Trophoblast cell (in vitro differentiated cells and primary cell): ENCODE results near the gene OR4D6. TPM values are rescaled to one million over a fixed set of nuclear protein-coding genes. Genes with fewer than 3 reads are reported as not detected.

Source experiments
- DNase-seq, 2 donors: peaks; one replicate each; pipeline ENCODE4 v3.0.0-alpha.2; 2016
- H2AFZ ChIP-seq: 2 replicates; pipeline ENCODE4 v1.6.1; 2013; ENCODE audit warnings: low read length, moderate library complexity, mild to moderate bottlenecking; ENCODE audit not compliant: insufficient read depth, poor library complexity
- H2AK5ac ChIP-seq: 2 replicates; pipeline ENCODE4 v1.6.1; 2013; ENCODE audit warnings: mild to moderate bottlenecking, low read length
- H2BK120ac ChIP-seq: 2 replicates; pipeline ENCODE4 v1.6.1; 2013; ENCODE audit warnings: low read length, mild to moderate bottlenecking, moderate library complexity; ENCODE audit not compliant: insufficient read depth, poor library complexity
- H2BK12ac ChIP-seq: 2 replicates; pipeline ENCODE4 v1.6.1; 2013; ENCODE audit warnings: mild to moderate bottlenecking, low read length, moderate library complexity
- H2BK5ac ChIP-seq: 2 replicates; pipeline ENCODE4 v1.6.1; 2013; ENCODE audit warnings: low read length, low read depth, moderate library complexity, mild to moderate bottlenecking; ENCODE audit not compliant: poor library complexity
- H3K14ac ChIP-seq: 2 replicates; pipeline ENCODE4 v1.6.1; 2013; ENCODE audit warnings: mild to moderate bottlenecking, low read length
- H3K18ac ChIP-seq: 2 replicates; pipeline ENCODE4 v1.6.1; 2013; ENCODE audit warnings: mild to moderate bottlenecking, low read length
- H3K23ac ChIP-seq: 2 replicates; pipeline ENCODE4 v1.6.1; 2013; ENCODE audit warnings: low read length
- H3K27ac ChIP-seq: 2 replicates; pipeline ENCODE4 v1.5.1; 2013; ENCODE audit warnings: low read depth, mild to moderate bottlenecking, inconsistent platforms, low read length, moderate library complexity
- H3K27me3 ChIP-seq: 2 replicates; pipeline ENCODE4 v1.6.1; 2013; ENCODE audit warnings: inconsistent platforms, mild to moderate bottlenecking, low read length, moderate library complexity; ENCODE audit not compliant: insufficient read depth
- H3K36me3 ChIP-seq, 2 experiments: 1 replicate in 1 of 2; 2 replicates in 1 of 2; pipeline ENCODE4 v1.6.1; 2013; ENCODE audit warnings: low read length in 2 of 2, mild to moderate bottlenecking in 2 of 2, moderate library complexity in 1 of 2; ENCODE audit not compliant: insufficient read depth in 2 of 2, control insufficient read depth in 1 of 2
- H3K4ac ChIP-seq: 2 replicates; pipeline ENCODE4 v1.6.1; 2013; ENCODE audit warnings: low read depth, mild to moderate bottlenecking, low read length, moderate library complexity
- H3K4me1 ChIP-seq, 2 experiments: 1 replicate in 1 of 2; 2 replicates in 1 of 2; pipeline ENCODE4 v1.6.1; 2013; ENCODE audit warnings: low read length in 2 of 2, mild to moderate bottlenecking in 2 of 2, moderate library complexity in 1 of 2; ENCODE audit not compliant: insufficient read depth in 2 of 2, control insufficient read depth in 1 of 2
- H3K4me2 ChIP-seq: 2 replicates; pipeline ENCODE4 v1.6.1; 2013; ENCODE audit warnings: inconsistent platforms, mild to moderate bottlenecking, low read length, moderate library complexity
- H3K4me3 ChIP-seq: 2 replicates; pipeline ENCODE4 v1.5.1; 2013; ENCODE audit warnings: mild to moderate bottlenecking, low read depth, low read length, inconsistent platforms
- H3K79me1 ChIP-seq: one replicate; pipeline ENCODE4 v1.6.1; 2013; ENCODE audit warnings: low read length
- H3K79me2 ChIP-seq: 2 replicates; pipeline ENCODE4 v1.6.1; 2013; ENCODE audit warnings: low read length, mild to moderate bottlenecking; ENCODE audit not compliant: control insufficient read depth, insufficient read depth, poor library complexity
- H3K9ac ChIP-seq: 2 replicates; pipeline ENCODE4 v1.6.1; 2013; ENCODE audit warnings: mild to moderate bottlenecking, low read length
- H3K9me3 ChIP-seq: 2 replicates; pipeline ENCODE4 v1.6.1; 2013; ENCODE audit warnings: low read depth, mild to moderate bottlenecking, control low read depth, inconsistent platforms, low read length; ENCODE audit not compliant: insufficient read depth
- H4K12ac ChIP-seq: 2 replicates; pipeline ENCODE4 v1.6.1; 2013; ENCODE audit warnings: low read depth, mild to moderate bottlenecking, low read length, moderate library complexity
- H4K8ac ChIP-seq: 2 replicates; pipeline ENCODE4 v1.6.1; 2013; ENCODE audit warnings: low read depth, mild to moderate bottlenecking, low read length, moderate library complexity
- H4K91ac ChIP-seq: one replicate; pipeline ENCODE4 v1.6.1; 2013; ENCODE audit warnings: low read depth, mild to moderate bottlenecking, low read length, moderate library complexity
- WGBS: extraction: QIAGEN DNeasy Blood & Tissue Kit; methylation state at CpG from one replicate; pipeline ENCODE4 v1.1.7; 2013; ENCODE audit warnings: missing lambda C conversion rate; ENCODE audit not compliant: insufficient read length, insufficient coverage; ENCODE audit errors: extremely low coverage; 5-methylcytosine and 5-hydroxymethylcytosine counted together
- polyA plus RNA-seq: library from polyadenylated mRNA; stranded (reverse); fragments of 200-250 nt; gene quantifications from 2 replicates; pipeline ENCODE4 v1.2.3, GENCODE V29; 2013

The OR4D6 gene
- not detected in 2 replicates for polyA plus RNA-seq

DNA sequence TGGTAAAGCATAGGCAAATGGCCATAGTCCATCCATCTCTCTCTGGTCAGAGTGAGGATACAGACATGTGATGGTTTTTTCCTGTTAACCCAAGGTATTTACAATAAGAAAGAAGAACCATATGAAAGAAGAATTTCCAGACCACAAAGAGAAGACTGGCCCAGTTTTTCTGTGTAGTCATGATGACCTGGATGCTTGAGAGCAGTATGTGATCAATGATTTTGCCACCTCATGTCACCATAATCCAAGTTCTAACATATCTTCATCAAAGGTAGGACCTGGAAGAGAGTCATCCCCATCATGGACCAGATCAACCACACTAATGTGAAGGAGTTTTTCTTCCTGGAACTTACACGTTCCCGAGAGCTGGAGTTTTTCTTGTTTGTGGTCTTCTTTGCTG is at the start of gene OR4D6:
Gene OR4D6, plus strand, starts transcription at position 301 of the 400 bp plus-strand sequence. Its CDS starts 0 bp downstream, at position 301.
- no peak within 1 kb of the TSS for H3K18ac ChIP-seq
- H3K4ac ChIP-seq = no peak within 1 kb of the TSS
- H3K9ac ChIP-seq = no peak within 1 kb of the TSS
- H4K12ac ChIP-seq = no peak within 1 kb of the TSS
- no peak within 1 kb of the TSS for H3K14ac ChIP-seq
- no peaks in the 10 kb centered on the region for H3K79me1 ChIP-seq
- H3K4me2 ChIP-seq = no peak within 1 kb of the TSS
- H3K4me1 ChIP-seq = no peaks in the 10 kb centered on the region
- H4K8ac ChIP-seq = no peak within 1 kb of the TSS
- H3K27ac ChIP-seq = no peak within 1 kb of the TSS
- no peak within 1 kb of the TSS for H3K4me3 ChIP-seq
- no peak for DNase-seq
- H2AK5ac ChIP-seq = no peak within 1 kb of the TSS
- no peaks in the 10 kb centered on the region for H3K9me3 ChIP-seq
- no peaks in the 10 kb centered on the region for H3K79me2 ChIP-seq
- no CpG with 5 or more reads among the region's 2 CpGs for WGBS
- no peaks in the 10 kb centered on the region for H3K36me3 ChIP-seq
- no peak within 1 kb of the TSS for H3K23ac ChIP-seq
- no peak within 1 kb of the TSS for H2BK120ac ChIP-seq
- H2AFZ ChIP-seq = no peak within 1 kb of the TSS
- no peak within 1 kb of the TSS for H2BK12ac ChIP-seq
- H3K27me3 ChIP-seq = no peaks in the 10 kb centered on the region
- H4K91ac ChIP-seq = no peak within 1 kb of the TSS
- H2BK5ac ChIP-seq = no peak within 1 kb of the TSS

DNA sequence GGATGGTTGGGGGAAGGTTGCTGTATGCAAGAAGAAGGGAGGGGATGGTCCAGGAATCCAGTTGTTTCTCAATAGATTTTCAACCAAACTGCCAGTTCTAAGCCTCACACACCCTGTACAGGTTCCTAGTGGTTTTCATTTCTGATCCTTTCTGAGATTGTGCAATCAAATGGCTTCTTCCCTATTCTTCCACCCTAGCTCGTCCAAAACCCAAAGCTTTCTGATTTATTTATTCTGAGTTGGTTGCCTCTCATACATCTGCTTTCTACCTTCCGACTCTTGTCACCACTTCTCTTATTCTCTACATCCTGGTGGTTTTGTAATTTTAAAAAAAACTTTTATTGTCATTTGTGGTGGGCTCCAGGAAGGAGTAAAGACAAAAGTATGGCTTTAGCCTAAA is 43.1 kb upstream of the OR4D6 start:
- no peak overlapping the region for H3K18ac ChIP-seq
- no peaks in the 10 kb centered on the region for H3K36me3 ChIP-seq
- H2BK5ac ChIP-seq = no peak overlapping the region
- no peaks in the 10 kb centered on the region for H3K79me1 ChIP-seq
- H3K27me3 ChIP-seq = no peaks in the 10 kb centered on the region
- H2AFZ ChIP-seq = no peak overlapping the region
- no peak overlapping the region for H3K23ac ChIP-seq
- no peaks in the 10 kb centered on the region for H3K9me3 ChIP-seq
- no peak overlapping the region for H2AK5ac ChIP-seq
- no peak overlapping the region for H3K9ac ChIP-seq
- DNase-seq = no peak
- H4K12ac ChIP-seq = no peak overlapping the region
- WGBS = no CpG with 5 or more reads among the region's 2 CpGs
- no peak overlapping the region for H4K91ac ChIP-seq
- no peak overlapping the region for H3K4ac ChIP-seq
- no peak overlapping the region for H2BK120ac ChIP-seq
- no peaks in the 10 kb centered on the region for H3K79me2 ChIP-seq
- H3K4me2 ChIP-seq = no peak overlapping the region
- no peak overlapping the region for H3K14ac ChIP-seq
- no peak overlapping the region for H3K27ac ChIP-seq
- H4K8ac ChIP-seq = no peak overlapping the region
- H3K4me1 ChIP-seq = no peaks in the 10 kb centered on the region
- H3K4me3 ChIP-seq = no peak overlapping the region
- no peak overlapping the region for H2BK12ac ChIP-seq

DNA sequence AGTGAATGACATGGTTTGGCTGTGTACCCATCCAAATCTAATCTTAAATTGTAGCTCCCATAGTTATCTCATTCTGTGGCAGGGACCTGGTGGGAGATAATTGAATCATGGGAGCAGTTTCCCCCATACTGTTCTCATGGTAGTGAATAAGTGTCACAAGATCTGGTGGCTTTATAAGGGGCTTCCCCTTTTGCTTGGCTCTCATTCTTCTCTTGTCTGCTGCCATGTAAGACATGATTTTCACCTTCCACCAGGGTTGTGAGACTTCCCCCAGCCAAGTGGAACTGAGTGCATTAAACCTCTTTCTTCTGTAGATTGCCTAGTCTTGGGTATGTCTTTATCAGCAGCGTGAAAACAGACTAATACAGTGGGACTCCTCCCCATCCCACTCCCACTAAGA is 41.6 kb upstream of the OR4D6 start:
- H3K27me3 ChIP-seq = no peaks in the 10 kb centered on the region
- H4K91ac ChIP-seq = no peak overlapping the region
- H3K79me2 ChIP-seq = no peaks in the 10 kb centered on the region
- H3K4me2 ChIP-seq = no peak overlapping the region
- H3K4me1 ChIP-seq = no peaks in the 10 kb centered on the region
- H3K9me3 ChIP-seq = no peaks in the 10 kb centered on the region
- H2AK5ac ChIP-seq = no peak overlapping the region
- no peak overlapping the region for H3K23ac ChIP-seq
- H2BK12ac ChIP-seq = no peak overlapping the region
- no peak overlapping the region for H4K8ac ChIP-seq
- DNase-seq = no peak
- H2AFZ ChIP-seq = no peak overlapping the region
- no CpG with 5 or more reads among the region's 1 CpG for WGBS
- H3K14ac ChIP-seq = no peak overlapping the region
- no peaks in the 10 kb centered on the region for H3K79me1 ChIP-seq
- H3K4ac ChIP-seq = no peak overlapping the region
- H4K12ac ChIP-seq = no peak overlapping the region
- H3K4me3 ChIP-seq = no peak overlapping the region
- no peak overlapping the region for H2BK5ac ChIP-seq
- H3K27ac ChIP-seq = no peak overlapping the region
- no peaks in the 10 kb centered on the region for H3K36me3 ChIP-seq
- H3K18ac ChIP-seq = no peak overlapping the region
- no peak overlapping the region for H2BK120ac ChIP-seq
- no peak overlapping the region for H3K9ac ChIP-seq

DNA sequence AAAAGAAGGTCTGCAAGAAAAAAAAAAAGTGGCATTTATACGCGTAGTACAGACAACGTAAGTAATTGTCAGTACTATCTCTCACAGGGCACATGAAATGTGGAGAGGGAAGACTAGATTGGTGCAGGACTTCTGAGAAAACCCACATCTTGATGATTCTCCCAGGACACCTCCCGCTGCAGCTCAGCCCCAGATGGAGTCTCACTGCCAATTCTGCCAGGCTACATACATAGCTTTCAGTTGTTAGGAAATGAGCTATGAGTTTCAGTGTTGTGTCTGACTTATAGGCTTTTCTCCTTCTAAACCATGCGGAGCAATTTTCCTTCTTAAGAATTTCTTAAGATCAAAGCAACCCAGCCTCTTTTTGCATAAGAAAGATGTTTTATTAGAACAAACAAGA is 40.1 kb upstream of the OR4D6 start:
- Histone ChIP-seq H2BK120ac (no peak overlapping the region), H3K4ac (no peak overlapping the region), H3K4me2 (no peak overlapping the region), H3K9ac (no peak overlapping the region), H4K8ac (no peak overlapping the region), H3K23ac (no peak overlapping the region), H3K4me3 (no peak overlapping the region), H4K91ac (no peak overlapping the region), H2AFZ (no peak overlapping the region), H3K36me3 (no peaks in the 10 kb centered on the region), H3K9me3 (no peaks in the 10 kb centered on the region), H3K79me2 (no peaks in the 10 kb centered on the region), H3K14ac (no peak overlapping the region), H2BK5ac (no peak overlapping the region), H3K27me3 (no peaks in the 10 kb centered on the region), H4K12ac (no peak overlapping the region), H3K4me1 (no peaks in the 10 kb centered on the region), H3K18ac (no peak overlapping the region), H2BK12ac (no peak overlapping the region), H3K27ac (no peak overlapping the region), H2AK5ac (no peak overlapping the region), H3K79me1 (no peaks in the 10 kb centered on the region)
- WGBS = no CpG with 5 or more reads among the region's 5 CpGs
- no peak for DNase-seq
